NCI-H187 treated with DMSO at 0.1 percent for 48 hours (cell line): ENCODE results near the gene RAPGEF4.

Source experiments
- DNase-seq: peaks from one replicate; lab custom pipeline; 2025; lab: John Stamatoyannopoulos, UW

Gene RAPGEF4

DNA sequence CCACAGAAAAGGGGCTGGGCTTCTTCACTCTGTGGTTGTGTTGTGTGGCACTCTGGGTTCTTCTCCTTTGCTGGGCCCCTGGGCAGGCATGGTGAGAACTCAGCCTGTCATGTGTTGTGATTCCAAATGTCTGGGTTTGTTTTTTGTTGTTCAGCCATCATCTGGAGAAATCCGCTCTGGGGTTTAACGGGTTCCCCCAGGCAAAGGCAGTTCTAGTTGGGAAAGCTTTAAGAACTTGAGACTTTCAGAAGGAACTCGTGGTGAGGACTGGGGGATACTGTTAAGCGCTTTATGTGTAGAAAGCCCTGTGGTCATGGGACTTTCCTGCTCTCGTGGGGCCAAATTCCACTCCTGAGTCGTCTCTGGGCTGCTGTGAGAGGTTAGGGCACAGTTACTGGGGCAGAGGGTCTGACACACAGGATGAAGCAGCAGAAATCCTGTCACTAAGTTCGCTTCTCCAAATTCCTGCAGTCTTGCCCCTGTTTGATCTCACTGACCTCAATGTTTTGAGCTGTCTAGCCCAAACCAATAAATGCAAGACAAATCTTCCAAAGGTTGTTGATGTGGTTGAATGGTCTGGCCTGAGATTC is 87.7 kb downstream of the RAPGEF4 start:
- DNase-seq: no peak

DNA sequence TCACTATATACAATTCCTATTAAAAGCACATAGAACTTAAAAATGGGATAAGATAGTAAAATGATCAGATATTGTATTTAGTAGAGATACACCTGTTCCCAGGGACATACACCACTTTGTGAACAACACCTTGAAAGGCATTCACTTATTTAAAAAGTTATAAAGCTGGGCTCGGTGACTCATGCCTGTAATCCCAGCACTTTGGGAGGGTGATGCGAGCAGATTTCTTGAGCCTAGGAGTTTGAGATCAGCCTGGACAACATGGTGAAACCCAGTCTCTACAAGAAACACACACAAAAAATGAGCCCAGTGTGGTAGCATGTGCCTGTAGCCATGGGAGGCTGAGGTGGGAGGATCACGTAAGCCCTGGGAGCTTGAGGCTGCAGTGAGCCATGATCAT is 90.9 kb downstream of the RAPGEF4 start:
- DNase-seq: no peak

DNA sequence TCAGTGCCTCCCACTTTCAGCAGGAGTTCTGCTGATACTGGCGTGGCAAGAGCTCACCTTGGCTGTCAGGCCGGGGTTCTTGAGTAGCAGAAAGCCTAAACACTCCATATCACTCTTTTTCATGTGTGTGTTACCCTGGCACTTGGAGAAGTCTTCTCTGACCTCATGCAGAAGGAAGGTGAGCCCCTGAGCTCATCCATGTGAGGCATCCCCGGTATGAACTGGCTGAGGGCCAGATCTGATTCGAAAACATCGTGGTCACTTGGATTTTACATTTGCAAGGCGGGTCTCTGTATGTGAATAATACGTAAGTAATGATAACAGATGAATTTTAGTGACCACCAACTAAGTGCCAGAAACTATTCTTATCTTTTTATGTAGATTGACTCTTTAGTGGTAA is 93.6 kb downstream of the RAPGEF4 start:
- no peak for DNase-seq

DNA sequence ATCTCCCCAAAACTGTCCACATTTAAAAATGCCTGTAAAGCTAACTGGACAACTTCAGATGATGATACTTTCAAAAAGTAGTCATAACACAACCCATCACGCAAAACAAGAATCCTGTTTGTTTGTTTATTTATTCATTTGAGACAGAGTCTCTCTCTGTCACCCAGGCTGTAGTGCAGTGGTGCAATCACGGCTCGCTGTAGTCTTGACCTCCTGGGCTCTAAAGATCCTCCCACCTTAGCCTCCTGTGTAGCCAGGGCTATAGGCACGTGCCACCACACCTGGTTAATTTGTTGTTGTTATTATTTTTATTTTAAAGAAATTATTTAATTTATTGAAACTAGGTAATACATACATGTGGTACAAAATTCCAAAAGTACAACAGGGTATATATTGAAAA is 94.8 kb downstream of the RAPGEF4 start:
- DNase-seq: no peak

DNA sequence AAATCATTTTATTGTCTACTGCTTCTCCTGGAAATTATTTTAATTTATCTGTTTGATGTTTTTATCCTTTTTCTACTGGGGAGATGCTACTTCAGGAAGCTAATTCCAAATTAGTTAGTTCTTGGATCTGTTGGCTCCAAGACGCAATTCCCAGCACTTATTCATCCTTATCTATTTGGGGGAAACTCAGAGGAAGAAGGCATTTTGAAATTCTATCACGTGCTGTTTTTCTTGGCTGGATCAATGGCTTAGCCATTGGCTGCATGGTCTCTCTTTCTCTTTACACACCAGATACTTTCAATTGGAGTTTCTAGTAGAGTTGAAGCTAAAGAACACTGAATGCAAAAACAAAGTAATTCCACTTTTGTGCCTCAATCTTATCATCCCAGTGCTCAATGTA is 98.3 kb downstream of the RAPGEF4 start:
- DNase-seq: no peak

DNA sequence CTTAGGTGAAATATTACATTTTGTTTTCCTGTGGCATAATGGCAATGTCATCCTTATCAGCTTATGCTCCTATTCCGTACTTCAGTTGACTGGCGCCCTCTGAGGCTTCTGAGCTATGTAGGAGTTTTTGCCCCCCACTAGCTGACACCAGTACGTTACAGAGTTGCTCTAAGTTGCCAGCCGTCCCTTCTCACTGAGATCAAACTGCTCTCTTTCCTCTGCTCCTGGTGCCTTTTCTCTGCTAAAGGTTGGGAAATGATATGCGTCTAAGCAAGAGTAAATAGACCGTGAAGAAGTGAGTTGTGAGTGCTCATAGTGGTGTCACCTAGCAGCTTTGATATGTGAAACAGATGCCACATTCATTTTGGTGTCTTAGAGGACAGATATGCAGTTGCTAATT is 99.2 kb downstream of the RAPGEF4 start:
- DNase-seq: peak; percentile 79

DNA sequence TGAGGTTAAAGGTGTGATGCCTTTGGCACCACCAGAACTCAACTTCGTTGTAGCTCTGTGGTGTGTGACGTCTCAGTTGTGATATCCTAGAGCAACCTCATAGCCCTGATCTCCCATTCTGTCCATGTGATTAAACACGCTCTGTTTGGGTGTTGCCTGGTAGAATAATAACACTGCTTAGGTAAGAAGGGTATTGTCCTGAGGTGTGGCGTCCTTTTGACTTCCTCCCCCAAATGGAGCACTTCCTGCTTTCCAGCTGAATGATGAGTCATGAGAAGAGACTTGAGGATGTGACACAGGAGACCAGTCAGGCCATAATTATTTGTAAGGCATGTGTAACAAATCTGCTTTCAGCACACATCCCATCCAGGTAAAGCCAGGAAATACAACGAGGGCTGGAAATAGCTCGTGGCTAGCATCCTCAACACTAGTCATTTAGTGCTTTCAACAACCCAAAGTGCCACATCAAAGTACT is 100.7 kb downstream of the RAPGEF4 start:
- DNase-seq: no peak

DNA sequence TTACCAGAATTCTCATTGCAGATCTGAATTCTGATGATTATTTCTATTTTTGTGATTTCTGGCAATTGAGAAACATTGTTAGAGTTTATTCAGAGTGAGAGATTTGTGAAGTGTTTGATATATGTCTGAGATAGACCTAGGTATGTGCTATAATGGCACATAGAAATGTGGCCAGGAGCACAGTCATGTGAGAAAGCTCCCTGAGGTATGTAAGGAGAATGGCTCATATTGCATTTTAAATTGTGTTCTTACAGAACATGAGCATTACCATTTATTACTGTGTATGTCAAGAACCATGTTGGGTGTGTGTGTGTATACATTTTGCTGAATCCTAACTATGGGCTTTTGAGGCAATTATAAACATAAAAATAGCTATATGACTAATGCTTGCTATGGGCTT is 101.2 kb downstream of the RAPGEF4 start:
- DNase-seq: no peak

DNA sequence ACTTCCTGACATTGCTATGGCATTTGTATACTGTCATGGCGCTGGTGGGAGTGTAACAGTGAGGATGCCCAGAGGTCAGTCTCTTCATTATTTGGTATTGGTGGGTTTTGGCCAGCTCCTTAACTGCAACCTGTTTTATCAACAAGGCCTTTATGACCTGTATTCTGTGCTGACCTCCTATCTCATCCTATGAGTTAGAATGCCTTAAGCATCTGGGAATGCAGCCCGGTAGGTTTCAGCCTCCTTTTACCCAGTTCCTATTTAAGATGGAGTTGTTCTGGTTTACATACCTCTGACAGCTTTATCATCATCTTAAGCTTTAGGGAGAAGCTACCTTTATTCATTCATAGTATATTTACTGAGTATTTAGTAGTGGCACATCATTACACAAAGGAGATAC is 103.8 kb downstream of the RAPGEF4 start:
- no peak for DNase-seq

DNA sequence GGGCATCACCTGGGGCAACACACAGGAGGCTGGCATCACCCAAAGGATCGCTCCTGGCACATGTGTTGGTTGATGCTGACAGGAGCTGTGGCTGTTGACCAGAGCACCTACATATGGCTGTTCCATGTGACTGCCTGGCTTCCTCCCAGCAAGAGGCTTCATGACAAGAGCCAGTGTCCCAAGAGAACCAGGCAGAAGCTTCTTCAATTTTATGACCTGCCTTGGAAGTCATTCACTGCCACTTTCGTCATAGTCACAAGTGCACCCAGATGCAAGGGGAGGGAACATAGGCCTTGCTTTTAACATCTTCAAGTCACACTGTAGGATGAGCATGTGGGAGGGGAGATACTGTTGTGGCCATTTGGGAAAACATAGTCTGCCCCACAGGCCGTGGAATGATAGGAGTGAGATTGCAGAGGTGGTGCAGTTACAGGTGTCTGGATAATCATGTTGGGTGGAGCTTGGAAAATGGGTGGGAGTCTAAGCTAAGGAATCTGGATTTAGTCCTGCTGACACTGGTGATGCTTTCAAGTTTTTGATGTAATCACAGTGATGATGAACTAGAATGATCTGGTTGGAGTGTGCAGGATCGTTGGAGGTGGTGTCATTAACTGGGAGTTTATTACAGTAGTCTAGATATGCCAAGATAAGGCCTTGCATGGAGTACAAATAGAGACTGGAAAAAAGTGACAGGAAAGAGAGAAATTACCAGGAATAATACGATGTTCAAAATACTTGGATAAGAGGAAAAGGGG is 107.0 kb downstream of the RAPGEF4 start:
- no peak for DNase-seq

DNA sequence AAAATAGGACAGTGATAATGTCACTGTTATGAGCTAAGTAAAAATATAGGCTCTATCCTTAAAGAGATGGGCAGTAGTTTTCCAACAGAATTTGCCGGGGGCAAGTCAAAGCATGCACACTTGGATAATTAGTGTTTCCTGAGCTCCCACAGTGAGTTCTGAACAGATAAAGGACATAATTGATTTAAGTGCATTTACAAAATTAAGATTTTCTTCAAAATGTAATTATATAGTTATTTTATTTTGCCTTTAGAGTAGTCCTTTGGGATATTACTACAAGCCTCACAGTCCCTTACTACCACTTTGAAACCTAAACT is 107.6 kb downstream of the RAPGEF4 start:
- no peak for DNase-seq

DNA sequence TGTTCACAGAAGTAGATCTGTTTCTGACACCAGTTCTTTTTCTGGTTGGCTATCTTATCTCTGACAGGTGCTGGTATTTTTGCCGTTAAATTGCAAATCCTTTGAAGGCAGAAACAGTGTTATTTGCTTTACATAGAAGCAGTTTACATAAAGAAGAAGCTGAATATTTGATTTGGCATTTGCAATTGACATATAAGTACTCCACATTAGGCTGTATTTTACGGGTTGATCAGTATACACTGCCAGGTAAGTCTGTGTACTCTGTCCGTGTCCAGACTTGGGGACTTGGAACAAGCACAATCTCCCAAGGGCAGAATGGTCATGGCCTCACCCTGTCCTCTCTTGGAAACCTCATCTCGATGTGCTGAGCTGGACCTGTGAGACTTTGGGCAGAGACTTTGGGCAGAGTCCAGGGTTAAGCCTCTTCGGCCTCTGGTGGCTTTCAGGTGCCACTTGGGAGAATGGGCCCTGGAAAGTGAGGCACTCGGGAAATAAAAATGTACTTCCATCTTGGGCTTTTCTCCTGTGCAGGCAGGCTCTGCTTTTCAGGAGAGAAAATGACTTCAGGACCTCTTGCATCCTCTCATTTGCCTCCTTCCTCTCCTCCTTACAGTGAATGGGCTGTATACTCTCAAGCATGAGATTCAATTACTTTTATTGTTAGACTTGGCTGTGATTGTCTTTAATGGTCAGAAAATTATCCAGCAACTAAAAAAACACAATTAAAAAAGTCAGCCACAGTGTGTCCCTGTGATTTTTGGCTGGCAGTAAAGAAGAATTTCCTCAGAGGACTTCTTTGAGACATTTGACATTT is 108.5 kb downstream of the RAPGEF4 start:
- no peak for DNase-seq

DNA sequence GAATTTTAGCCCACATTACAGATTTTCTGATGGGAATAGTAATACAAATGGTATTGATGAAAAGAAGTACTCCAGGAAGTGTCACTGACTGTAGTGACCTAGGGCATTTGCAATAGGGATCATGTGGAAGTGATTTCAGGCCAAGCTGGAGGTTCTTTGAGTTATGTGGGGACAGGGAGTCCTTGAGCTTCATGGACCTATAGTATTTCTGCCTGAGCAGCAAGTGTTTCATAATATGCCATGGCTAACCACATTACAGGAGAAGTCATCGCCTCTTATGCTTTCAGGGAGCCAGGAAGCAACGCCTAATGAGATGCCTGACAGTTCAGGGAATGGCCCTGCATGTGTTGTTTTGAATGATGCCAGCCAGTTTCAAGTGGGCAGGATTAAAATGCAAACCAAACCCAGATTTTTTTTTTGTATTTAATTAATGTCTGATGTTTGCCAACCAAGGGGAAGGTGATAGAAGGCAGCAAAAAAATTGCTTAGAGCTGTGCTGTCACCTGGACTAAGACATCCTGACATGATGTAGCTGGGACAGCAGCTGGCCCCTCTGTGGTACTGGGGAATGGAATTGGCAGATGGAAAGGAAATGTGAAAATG is 109.5 kb downstream of the RAPGEF4 start:
- DNase-seq: no peak

DNA sequence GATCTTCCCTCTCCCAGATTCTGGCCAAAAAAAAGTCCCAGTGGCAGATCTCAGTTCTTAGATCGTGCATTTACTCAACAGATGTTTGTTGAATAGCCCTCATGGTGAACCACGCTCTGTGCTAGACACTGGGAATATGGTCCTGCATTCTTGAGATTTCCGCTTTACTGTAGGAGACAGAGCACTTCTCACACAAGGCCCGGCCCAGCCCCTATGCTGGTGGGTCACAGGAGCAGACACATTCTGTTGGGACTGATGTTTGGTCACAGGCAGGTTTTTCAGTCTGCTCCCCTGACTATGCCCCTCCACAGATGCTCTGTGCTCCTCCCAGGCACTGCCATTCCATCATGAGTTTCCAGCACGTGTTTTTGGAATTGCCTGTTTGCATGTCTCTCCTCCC is 110.9 kb downstream of the RAPGEF4 start:
- no peak for DNase-seq

DNA sequence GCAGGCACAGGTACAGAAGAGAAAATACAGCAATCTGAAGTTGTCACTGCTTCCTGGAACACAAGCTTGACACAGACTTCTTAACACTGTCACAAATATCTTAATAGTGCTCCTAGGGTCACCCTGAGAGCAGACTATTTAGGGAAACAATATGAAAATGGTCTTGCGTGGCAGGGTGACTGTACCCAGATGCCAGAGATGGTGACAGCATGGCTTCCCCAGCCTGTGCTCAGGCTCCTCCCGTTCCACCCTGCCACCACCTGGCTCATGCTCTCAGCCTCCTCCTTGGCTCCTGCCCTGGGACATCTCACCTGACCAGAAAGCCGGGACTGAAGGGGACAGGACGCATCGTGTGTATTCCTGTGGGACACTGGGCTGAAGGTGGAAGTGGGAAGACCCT is 111.5 kb downstream of the RAPGEF4 start:
- no peak for DNase-seq

DNA sequence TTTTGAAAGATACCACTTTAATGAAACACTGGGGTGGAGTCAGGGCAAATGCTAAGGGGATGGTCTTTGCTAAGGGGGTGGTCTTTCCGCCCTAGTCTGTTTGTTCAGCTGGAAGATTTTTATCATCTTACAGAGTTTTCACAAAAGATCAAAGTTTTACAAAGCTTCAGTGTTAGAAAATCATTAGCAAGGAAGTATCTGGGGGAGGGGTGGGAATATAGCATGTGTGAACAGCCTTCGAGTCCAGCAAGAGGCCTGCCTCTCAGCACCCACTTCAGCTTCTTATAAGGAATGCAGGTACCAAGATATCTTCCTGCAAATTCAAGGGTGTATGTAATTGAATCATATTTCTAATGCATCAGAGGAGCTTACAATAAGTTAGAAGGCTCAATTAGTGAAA is 112.9 kb downstream of the RAPGEF4 start:
- DNase-seq: no peak

DNA sequence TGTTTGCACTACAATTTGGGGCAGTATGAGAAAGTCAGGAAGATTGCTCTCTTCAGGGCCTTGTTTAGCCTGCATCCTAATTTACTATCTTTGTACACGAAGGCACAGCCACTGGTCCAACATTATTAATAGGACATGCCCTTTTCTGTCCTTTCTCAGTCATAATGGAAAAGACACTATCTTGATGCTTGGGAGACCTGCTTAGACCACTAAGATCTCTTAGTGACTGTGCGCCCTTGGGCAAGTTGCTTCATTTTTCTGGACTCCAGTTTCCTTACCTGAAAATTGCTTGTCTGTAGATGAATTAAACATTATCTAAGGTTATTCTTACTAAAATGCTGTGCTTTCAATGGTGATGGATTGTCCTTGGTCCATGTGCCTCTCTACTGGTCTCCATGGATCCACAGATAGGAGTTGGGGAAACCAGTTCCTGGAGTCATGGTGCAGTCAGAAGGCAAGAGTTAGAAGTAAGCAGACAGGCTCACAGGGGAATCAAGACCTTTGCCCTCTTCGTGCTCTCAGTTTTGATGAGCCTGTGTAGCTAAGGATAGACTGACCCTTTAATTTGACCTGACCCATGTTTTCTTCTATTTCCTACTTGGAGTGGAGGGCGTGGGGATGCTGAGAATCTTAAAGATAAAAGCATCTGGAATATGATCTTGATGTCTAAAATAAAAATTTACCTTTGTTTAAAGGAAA is 114.0 kb downstream of the RAPGEF4 start:
- DNase-seq: no peak

DNA sequence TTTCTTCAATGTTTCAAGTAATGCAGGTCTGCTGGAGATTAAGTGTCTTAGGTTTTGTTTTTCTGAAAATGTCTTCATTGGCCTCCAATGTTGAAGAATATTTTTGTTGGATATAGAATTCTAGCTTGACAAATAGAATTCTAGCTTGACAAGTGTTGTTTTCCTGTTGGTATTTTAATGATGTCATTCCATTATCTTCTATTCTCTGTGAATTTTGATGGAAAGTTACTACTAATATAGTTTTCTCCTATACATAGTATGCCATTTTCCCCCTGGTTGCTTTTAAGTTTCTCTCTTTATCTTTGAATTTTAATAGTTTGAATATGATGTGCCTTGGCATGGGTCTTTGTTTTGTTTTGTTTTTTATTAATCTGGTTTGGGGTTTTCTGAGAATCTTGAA is 119.9 kb downstream of the RAPGEF4 start:
- no peak for DNase-seq

DNA sequence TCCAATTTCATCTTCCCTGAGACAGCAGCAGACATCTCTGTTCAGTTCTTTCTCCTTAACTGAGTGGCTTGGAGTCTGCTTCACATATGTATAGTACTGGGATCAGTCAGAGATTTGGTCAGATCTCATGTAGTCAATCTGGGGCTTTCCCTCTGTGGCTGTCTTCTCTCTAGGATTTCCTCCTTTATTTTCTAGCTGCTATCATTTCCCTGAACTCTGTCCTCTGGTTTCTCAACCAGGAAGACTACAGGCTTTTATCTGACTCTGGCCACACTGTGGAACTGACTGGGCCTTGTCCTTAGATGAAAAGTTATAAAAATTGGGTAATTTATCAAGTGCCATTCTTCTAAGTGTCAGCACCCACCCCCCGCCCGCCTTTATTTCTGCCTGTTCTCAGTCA is 121.0 kb downstream of the RAPGEF4 start:
- no peak for DNase-seq

DNA sequence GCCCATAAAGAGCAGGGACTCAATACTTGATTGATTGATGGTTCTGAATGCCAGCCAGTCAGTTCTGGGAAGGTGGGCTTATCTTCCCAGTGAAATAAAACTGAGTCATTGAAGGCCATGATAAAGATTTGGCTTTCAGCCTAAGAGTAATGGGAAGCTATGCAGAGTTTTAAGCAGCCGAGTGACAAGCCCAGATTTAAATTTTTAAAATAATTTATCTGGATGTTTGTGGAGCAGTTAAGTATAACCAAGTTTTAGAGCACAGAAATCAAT is 122.8 kb downstream of the RAPGEF4 start:
- DNase-seq: no peak

DNA sequence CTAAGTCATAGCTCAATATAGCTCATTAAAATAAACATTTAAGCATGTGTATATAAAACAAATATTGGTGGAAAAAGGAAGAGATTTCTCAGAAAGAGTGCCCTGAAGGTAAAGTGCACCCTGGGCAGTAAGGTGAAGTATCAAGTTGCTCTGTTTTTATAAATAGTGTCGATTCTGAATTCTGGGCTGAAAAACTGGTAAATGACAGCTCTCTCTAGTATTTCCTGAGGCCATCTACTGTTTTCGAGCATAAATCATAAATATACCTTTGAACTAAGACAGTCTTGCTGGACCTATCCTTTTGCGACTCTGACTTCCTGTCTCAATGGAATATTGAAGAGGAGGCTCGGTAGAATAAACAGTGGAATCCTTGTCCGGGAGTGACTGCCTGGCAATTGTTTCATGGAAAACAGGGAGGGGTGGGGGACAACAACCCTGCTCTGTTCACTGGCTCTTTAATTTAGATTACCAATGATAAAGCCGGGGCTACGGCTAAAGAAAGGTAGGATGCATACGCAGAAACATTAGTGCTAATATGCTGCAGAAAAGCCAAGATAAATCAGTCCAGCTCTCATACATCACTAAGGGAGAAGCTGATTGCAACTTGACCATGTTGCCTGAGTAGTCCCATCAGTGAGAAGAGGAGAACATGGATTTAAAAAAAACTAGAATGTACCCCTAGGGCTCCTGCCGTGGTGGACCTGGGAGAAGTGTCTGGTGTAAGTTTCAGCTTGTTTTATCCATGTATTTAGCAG is 124.1 kb downstream of the RAPGEF4 start:
- DNase-seq: no peak

DNA sequence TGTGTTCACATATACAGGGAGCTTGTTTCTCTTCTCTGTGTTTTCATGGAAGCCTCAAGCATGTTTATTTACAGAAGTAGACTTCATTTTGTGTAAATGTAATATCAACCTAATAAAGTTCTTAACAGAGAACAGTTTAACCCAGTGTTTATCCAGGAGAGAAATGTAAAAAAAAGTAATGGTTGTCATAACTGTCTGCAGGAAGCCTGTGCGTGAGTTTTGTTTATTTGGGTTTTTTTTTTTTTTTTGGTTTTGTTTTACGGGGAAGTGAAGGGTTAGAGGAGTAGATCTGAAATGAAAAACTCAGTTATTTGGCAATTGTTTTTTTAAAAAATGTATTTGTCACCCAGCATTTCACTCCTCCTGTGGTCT is 124.7 kb downstream of the RAPGEF4 start:
- DNase-seq: no peak
